ENCODE data around the gene GH1.

DNA sequence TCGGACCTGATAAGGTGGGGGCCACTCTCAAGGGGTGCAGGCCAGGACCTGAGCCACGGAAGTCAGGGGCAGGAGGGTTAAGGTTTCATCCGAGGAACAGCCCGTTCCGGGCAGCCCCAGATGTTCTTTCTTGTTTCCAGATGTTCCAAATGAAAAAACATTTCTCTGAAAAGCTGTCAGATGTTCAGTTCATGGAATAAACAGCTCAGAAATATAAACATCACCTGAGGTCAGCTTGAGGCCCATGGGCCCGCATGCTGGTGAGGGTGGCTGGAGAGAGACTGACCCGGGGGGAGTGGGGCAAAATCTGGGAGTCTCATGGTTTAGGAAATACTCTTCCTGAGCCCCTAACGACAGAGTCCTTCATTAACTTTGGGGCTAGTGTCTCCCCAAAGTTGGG, 15.0 kb upstream of the GH1 start:
- no peak for TF ChIP-seq POLR2A (IDR thresholded peaks at IDR 0.05; ENCODE audit: low read depth)
- TF ChIP-seq, protein P1, sequence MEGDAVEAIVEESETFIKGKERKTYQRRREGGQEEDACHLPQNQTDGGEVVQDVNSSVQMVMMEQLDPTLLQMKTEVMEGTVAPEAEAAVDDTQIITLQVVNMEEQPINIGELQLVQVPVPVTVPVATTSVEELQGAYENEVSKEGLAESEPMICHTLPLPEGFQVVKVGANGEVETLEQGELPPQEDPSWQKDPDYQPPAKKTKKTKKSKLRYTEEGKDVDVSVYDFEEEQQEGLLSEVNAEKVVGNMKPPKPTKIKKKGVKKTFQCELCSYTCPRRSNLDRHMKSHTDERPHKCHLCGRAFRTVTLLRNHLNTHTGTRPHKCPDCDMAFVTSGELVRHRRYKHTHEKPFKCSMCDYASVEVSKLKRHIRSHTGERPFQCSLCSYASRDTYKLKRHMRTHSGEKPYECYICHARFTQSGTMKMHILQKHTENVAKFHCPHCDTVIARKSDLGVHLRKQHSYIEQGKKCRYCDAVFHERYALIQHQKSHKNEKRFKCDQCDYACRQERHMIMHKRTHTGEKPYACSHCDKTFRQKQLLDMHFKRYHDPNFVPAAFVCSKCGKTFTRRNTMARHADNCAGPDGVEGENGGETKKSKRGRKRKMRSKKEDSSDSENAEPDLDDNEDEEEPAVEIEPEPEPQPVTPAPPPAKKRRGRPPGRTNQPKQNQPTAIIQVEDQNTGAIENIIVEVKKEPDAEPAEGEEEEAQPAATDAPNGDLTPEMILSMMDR (IDR thresholded peaks at IDR 0.05): no peak
- TF ChIP-seq POLR2AphosphoS5 (IDR thresholded peaks at IDR 0.05): no peak
- no peak for TF ChIP-seq EP300 (IDR thresholded peaks at IDR 0.05)
